Measurements from ENCODE around the gene POLR2F. TPM values are rescaled to one million over a fixed set of nuclear protein-coding genes. Genes with fewer than 3 reads are reported as not detected.

Gene POLR2F
- total RNA-seq, 1 experiment from 2014 or later = 107 TPM

GRCh38 chr22:37996515-37997246 is 43.2 kb downstream of the POLR2F start:
- intact Hi-C loops (cut with micrococcal nuclease) = no loop called here
- H3K9me2 ChIP-seq (ENCODE audit: insufficient read depth) = no peaks in the 10 kb centered on the region
- no peaks in the 10 kb centered on the region for H3K36me3 ChIP-seq (ENCODE audit: control insufficient read depth in 1 of 2, insufficient read depth in 2 of 2, low read length in 2 of 2)
- H3K79me2 ChIP-seq (ENCODE audit: insufficient read depth, low read length) = no peaks in the 10 kb centered on the region
- ChIA-PET RAD21 (ENCODE audit: low non-redundant PET in 1 of 2, low total read pairs in 2 of 2, uncharacterized antibody in 2 of 2, unreplicated experiment in 2 of 2) (no interaction called here), POLR2A (no interaction called here), CTCF (no interaction called here)
- no peak overlapping the region for H2AFZ ChIP-seq (ENCODE audit: low read depth, low read length, poor library complexity, severe bottlenecking)
- DNase-seq (ENCODE audit: low read depth, low spot score) = no peak
- no peak overlapping the region for H3K4me3 ChIP-seq (replicated peaks in 1 of 2; ENCODE audit: low read depth in 1 of 2, low read length in 2 of 2)
- H3K4me1 ChIP-seq (ENCODE audit: control insufficient read depth in 1 of 2, insufficient read depth in 2 of 2, low read length in 2 of 2) = peaks cover 20 to 43% of the 10 kb centered on the region in 2 experiments
- ATAC-seq = peak; percentile 46; the same call in 1 of the 2 replicates
- no TSS peak for BruUV-seq (replicated peaks)
- H3K27ac ChIP-seq (ENCODE audit: low read depth, low read length) = no peak overlapping the region
- H3K27me3 ChIP-seq (ENCODE audit: insufficient read depth, low read length) = no peaks in the 10 kb centered on the region
- peak overlapping the region; percentile 12; the same call in 1 of the 2 replicates for H3K4me2 ChIP-seq (ENCODE audit: low read length)
- H3K9me3 ChIP-seq (ENCODE audit: control insufficient read depth in 1 of 2, insufficient read depth in 1 of 2, low read depth in 1 of 2, low read length in 2 of 2) = no peaks in the 10 kb centered on the region
- H3K9ac ChIP-seq (ENCODE audit: low read length) = no peak overlapping the region
- TF ChIP-seq RAD21 (IDR thresholded peaks at IDR 0.05; ENCODE audit: low read depth) = no peak
- TF ChIP-seq CTCF (IDR thresholded peaks at IDR 0.05 in 2 of 3, conservative IDR thresholded peaks at IDR 0.05 in 1 of 3; ENCODE audit: borderline replicate concordance in 1 of 3, insufficient read depth in 1 of 3, low read depth in 2 of 3, low read length in 2 of 3) = peak in 2 of 3 experiments; percentile 27 to 43; a peak in 3 of 6 replicates
- no peak for TF ChIP-seq ZNF274 (IDR thresholded peaks at IDR 0.05; ENCODE audit: low read depth, low read length)
- TF ChIP-seq CBX3 (IDR thresholded peaks at IDR 0.05; ENCODE audit: low read depth) = no peak
- no peaks in the 10 kb centered on the region for H4K20me1 ChIP-seq (ENCODE audit: insufficient read depth)

GRCh38 chr22:37998543-37998942 is 45.0 kb downstream of the POLR2F start:
- Histone ChIP-seq H3K79me2 (ENCODE audit: insufficient read depth, low read length) (no peaks in the 10 kb centered on the region), H3K27me3 (ENCODE audit: insufficient read depth, low read length) (no peaks in the 10 kb centered on the region), H3K4me1 (ENCODE audit: control insufficient read depth in 1 of 2, insufficient read depth in 2 of 2, low read length in 2 of 2) (peaks cover 20 to 43% of the 10 kb centered on the region in 2 experiments), H3K4me2 (ENCODE audit: low read length) (peak overlapping the region; percentile 62), H4K20me1 (ENCODE audit: insufficient read depth) (no peaks in the 10 kb centered on the region), H3K36me3 (ENCODE audit: control insufficient read depth in 1 of 2, insufficient read depth in 2 of 2, low read length in 2 of 2) (no peaks in the 10 kb centered on the region), H3K9me2 (ENCODE audit: insufficient read depth) (no peaks in the 10 kb centered on the region), H3K4me3 (replicated peaks in 1 of 2; ENCODE audit: low read depth in 1 of 2, low read length in 2 of 2) (no peak overlapping the region), H3K9me3 (ENCODE audit: control insufficient read depth in 1 of 2, insufficient read depth in 1 of 2, low read depth in 1 of 2, low read length in 2 of 2) (no peaks in the 10 kb centered on the region), H3K27ac (ENCODE audit: low read depth, low read length) (no peak overlapping the region; the same call in 1 of the 2 replicates), H2AFZ (ENCODE audit: low read depth, low read length, poor library complexity, severe bottlenecking) (no peak overlapping the region), H3K9ac (ENCODE audit: low read length) (no peak overlapping the region)
- POLR2A ChIA-PET = no interaction called here
- DNase-seq (ENCODE audit: low read depth, low spot score) (no peak), ATAC-seq (no peak)
- CTCF ChIA-PET = no interaction called here
- intact Hi-C loops (cut with micrococcal nuclease) = no loop called here
- no TSS peak for BruUV-seq (replicated peaks)
- RAD21 ChIA-PET (ENCODE audit: low non-redundant PET in 1 of 2, low total read pairs in 2 of 2, uncharacterized antibody in 2 of 2, unreplicated experiment in 2 of 2) = no interaction called here
- TF ChIP-seq SIN3A (IDR thresholded peaks at IDR 0.05; ENCODE audit: low read depth) (no peak), EZH2phosphoT487 (IDR thresholded peaks at IDR 0.05; ENCODE audit: borderline replicate concordance) (no peak), ZFX (IDR thresholded peaks at IDR 0.05) (no peak), ELF1 (IDR thresholded peaks at IDR 0.05; ENCODE audit: borderline replicate concordance, low read depth) (no peak), POLR2AphosphoS5 (IDR thresholded peaks at IDR 0.05; ENCODE audit: low read depth, low read length) (no peak), POLR2A (IDR thresholded peaks at IDR 0.05; ENCODE audit: borderline replicate concordance, extremely low read depth, insufficient read depth, insufficient read length) (no peak), FOSL1 (IDR thresholded peaks at IDR 0.05; ENCODE audit: low read depth) (no peak), JUND (IDR thresholded peaks at IDR 0.05) (no peak), RAD21 (IDR thresholded peaks at IDR 0.05; ENCODE audit: low read depth) (no peak), EGR1 (IDR thresholded peaks at IDR 0.05; ENCODE audit: low read depth) (no peak), SRF (IDR thresholded peaks at IDR 0.05; ENCODE audit: low read depth) (no peak), ZBTB33 (IDR thresholded peaks at IDR 0.05; ENCODE audit: extremely low read depth, insufficient replicate concordance, low read length) (no peak), TCF7L2 (IDR thresholded peaks at IDR 0.05; ENCODE audit: borderline replicate concordance, extremely low read depth, insufficient read depth, insufficient read length) (no peak)
